Erythroblast (primary cell): ENCODE data around the gene PTPRN2.

Experiments used
- GATA1 ChIP-seq: IDR thresholded peaks from 2 replicates; pipeline ENCODE4 v1.6.1; 2011; ENCODE audit warnings: low read depth, mild to moderate bottlenecking, control low read depth, low read length, moderate library complexity
- POLR2A ChIP-seq: IDR thresholded peaks from 2 replicates; pipeline ENCODE4 v1.6.1; 2011; ENCODE audit warnings: mild to moderate bottlenecking, low read length

DNA sequence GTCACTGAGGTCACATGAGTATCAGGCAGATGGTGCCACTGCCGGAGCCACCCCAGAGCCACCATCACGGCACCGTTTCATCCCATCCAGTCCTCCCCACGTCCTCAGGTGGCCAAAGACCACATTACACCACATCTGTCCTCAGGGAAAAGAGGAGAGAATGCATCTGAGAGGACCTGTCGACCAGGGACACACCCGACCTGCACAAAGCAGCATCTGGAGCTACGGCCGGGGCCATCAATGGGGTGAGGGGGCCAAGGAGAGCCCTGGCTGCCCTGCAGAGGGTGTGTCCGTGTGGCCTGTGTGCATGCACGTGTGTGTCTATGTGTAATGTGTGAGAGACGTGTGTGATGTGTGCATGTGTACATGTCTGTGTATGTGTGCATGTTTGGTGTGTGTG is 770.2 kb downstream of the PTPRN2 start:
- no peak for TF ChIP-seq POLR2A
- TF ChIP-seq GATA1: no peak
